NCI-H128 (cell line): ENCODE measurements around the gene FPR1.
"Not testable (repeated sequence)": the region's sequence is repeated elsewhere in the genome, so short reads cannot be mapped to it uniquely, and the experiment has no call there.

Experiments
- DNase-seq: peaks from one replicate; lab custom pipeline; 2025; ENCODE audit not compliant: unreplicated experiment; lab: John Stamatoyannopoulos, UW

Gene FPR1

DNA sequence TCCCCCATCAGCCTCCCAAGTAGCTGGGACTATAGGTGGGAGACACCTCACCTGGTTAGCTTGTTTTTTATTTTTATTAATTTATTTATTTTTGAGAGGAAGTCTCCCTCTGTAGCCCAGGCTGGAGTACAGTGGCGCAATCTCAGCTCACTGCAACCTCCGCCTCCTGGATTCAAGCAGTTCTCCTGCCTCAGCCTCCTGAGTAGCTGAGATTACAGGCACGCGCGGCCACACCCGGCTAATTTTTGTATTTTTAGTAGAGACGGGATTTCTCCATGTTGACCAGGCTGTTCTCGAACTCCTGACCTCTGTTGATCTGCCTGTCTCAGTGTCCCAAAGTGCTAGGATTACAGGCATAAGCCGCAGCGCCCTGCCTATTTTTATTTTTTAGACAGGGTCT, 13.2 kb downstream of the FPR1 start:
- DNase-seq: not testable (repeated sequence)

DNA sequence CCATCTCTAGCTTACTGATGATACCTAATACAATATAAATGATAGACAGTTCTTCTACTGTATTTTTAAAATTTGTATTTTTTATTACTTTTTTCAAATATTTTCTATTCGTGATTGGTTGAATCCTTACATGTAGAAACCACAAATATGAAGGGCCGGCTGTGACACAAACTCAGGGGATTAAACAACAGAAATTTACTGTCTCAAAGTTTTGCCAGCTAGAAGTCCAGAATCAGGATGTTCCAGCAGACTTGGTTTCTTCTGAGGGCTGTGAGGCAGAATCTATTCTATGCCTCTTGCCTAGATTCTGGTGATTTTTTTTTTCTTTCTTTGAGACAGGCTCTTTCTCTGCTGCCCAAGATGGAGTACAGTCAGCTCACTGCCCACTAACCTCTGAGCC, 13.8 kb downstream of the FPR1 start:
- DNase-seq: no peak

DNA sequence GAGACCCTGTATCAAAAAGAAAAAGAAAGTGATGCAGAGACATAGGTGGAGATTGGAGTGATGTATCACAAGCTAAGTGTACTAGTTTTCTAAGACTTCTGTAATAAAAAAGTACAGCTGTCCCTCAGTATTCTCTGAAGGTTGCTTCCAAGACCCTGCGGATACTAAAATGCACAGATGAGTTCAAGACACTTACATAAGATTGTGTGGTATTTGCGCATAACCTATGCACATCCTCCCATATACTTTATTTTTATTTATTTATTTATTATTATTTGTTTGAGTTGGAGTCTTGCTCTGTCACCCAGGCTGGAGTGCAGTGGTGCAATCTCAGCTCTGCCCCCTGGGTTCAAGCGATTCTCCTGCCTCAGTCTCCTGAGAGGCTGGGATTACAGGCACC, 14.3 kb downstream of the FPR1 start:
- no peak for DNase-seq

DNA sequence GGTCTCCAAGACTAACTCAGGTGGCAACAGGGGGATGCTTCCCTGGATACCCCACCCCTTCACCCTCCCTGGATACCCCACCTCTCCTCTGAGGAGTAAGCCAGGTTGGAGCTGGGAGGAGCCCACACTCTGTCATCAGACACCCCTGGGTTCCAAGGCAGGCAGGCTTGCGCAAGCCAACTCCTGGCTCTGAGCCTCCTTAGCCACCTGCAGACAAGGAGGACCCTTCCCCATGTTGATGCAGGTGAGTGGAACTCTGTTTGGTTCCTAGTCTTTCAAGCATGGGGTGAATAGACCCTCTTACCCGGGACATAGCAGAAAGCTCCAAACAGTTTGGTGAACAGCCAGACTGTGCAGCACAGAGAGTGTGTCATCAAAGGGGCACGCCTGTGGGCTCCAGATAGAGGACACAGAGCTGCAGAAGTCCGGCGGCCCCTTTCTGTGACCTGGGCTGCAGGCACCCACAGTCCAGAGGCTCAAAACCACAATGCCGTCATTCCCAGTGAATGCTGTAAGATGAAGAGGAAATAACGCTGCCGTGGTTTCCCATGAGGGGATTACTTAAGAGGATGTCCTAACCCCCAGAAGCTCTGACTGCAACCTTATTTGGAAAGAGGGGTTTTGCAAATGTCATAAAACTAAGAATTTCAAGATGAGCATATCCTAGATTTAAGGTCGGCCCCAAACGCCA, 15.8 kb downstream of the FPR1 start:
- DNase-seq: no peak

DNA sequence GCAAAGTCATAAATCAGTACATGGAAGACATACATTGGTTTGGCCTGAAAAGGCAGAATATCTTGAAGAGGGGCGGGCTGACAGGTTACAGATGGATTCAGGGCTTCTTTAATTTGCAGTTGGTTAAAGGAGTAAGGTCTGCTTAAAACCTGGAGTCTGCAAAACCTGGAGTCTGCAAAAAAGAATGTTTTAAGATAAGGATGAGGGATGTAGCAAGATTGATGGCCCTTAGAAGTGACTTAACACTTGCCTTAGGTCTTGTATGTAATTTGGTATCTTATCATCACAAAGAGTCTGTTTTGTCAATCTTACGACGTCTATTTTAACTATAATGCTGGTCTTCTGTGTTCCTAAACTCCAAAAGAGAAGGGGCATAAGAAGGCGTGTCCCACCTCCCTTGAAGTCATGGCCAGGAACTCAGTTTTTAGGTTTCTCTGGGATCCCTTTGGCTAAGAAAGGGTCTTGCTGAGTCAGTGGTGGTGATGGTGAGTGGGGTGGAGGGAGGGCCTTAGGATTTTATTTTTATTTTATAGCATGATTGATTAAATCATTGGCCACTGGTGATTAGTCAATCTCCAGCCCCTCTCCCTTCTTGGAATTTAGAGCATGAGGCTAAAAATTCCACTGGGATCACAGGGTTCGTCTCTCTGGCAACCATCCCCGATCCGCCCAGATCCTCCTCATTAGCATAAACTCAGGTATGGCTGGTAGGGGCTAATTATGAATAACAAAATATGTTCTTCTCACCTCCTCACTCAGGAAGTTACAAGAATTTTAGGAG, 17.7 kb downstream of the FPR1 start:
- DNase-seq: no peak

DNA sequence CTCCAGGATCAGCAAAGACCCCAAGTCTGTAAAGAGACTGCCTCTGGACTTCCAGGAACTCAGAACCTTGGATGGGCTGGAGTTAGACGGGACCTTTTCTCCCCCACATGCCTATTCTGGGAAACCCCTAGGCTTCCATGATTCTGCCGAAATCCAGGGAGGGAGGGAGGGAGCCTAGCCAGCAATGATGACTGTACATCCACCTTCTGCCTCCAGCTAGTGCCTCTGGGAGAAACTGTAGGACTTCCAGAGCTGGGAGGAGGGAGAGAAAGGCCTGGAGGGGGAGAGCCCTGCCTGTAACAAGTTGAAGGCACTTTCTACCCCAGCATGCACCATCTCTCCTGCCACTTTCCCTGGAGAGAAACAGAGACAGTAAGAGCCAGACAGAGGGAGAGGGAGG, 21.9 kb downstream of the FPR1 start:
- no peak for DNase-seq

DNA sequence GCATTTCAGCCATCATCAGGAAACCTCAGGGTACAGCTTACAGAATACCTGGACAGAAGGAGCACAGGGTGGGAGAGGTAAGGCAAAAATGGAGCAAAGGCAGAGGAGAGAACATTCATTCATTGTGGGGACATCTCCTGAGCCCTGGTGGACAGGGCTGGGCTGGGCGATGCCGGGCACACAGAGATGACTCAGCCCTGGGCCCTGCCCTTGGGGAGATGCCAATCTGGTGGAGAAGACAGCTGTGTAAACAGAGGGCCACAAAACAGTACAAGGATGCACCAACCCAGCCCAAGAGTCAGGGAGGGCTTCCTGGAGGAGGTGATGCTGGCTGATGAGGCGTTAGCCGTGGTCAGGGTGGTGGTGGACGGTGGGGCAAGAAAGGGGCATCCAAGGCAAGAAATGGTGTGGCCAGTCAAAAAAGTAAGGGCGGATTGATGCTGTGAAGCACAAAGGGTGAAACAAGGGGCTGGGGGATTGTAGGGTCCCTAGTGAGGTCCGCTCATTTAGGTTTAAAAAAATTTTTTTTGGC, 24.3 kb downstream of the FPR1 start:
- DNase-seq: no peak

DNA sequence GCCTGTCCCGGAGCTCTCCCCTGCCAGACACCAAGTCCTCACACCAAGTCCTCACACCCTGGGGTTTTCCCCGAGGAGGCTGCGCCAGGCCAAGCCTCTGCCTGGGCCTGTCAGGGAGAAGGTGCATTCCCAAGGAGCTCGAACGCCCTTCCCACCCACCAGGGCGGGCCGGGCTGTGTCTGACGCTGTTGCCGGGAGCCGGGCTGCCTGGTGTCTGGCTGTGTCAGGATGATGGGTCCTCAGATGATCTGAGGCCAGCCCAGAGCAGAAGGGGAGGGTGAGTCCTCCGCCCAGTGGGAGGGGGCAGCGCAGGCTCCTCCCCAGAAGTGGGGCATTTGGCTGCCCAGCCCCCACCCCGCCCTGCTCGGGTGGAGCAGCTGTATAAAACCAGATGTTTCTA, 25.6 kb downstream of the FPR1 start:
- no peak for DNase-seq

DNA sequence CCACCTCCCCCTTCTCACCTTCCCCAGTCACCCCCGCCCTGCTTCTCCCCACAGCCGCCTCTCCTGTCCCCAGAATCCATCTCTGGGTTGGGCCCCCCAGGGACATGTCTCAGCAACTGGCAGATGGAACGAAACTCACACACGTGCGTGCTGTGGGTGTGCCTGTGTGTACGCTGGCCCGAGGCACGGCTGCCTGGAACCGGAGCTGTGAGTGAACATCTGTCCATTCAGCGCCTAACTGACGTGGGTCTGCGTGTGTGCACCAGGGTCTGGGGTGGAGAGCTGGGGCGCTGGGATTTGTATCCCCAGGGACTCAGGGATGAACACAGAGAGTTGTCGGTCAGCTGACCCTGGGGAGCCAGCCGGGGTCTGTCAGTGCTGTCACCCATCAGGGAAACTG, 27.1 kb downstream of the FPR1 start:
- no peak for DNase-seq

DNA sequence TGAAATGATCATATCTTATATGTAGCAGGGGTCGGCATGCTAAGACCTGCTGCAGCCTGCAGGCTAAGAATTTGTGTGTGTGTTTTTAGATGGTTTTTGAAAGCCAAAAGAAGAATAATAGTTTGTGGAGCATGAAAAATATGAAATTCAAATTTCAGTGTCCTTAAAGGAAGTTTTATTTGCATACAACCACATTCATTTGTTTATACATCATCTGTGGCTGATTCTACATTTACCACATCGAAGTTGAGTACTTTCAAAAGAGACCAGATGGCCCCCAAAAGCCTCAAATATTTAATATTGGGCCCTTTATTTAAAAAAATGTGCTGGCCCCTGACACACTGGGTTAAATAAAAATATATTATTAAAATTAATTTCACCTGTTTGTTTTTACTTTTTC, 29.2 kb downstream of the FPR1 start:
- no peak for DNase-seq

DNA sequence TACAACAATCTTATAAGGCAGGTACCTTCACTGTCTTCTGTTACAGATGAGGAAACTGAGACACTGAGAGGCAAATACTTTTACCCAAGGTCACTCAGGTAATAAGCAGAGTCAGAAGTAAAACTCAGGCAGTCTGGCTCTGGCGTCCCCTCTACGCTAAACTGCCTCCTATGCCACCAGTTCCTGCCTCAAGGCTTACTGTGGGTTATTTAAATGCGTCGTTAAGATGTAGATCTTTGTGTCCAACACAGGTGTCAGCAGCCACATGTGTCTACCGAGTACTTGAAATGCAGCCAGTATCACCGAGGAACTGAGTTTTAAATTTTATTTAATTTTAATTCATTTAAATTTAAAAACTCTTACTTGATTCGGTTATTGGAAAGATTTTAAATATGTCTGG, 29.8 kb downstream of the FPR1 start:
- no peak for DNase-seq

DNA sequence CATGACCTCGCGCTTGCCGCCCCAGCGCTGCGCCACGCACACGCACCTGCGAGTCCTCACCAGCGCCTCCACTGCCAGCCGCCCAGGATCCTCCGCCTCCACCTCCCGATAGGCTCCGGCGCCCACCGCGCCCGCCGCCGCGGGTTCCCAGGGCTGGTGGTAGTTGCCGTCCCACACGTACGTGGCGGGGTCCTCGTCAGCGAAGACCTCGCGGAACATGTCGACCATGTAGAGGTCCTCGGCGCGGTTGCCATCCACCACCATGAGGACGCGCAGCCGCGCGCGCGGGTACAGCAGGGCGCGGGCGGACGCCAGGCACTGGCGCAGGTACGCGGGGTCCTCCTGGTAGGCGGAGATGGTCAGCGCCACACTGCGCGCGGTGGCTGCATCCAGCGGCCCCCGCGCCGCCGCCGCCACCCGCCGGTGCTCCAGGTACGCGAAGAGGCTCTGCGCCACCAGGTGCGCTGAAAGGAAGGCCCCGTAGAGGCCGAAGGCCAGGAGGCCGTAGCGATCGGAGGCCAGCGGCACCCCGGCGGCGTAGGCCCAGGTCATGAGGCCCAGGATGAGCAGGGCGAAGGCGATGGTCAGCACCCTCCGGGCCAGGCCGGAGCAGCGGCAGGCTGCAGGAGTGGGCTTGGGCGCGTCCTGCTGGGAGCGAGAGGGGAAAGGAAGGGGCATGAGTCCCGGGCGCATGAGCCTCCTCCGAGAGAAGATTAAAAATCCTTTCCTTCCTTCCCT, 32.3 kb downstream of the FPR1 start:
- DNase-seq: no peak

DNA sequence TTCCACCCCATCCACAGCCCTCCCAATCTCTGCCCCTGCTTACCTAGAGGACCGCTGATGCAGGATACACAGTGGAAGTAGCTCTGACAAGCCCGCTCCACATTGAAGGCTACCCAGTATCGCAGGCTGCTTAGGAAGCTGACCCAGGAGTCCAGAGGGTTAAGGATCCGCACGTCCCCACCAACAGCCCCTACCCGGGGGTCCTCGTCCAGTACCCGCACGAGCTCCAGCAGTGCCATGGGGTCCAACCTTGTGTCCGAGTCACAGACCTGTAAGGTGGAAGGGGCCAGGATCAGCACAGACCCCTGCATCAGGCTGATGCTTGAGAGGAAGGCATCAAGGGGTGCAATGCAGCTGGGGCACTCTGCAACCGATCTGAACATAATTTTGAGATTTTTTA, 34.8 kb downstream of the FPR1 start:
- DNase-seq: no peak

DNA sequence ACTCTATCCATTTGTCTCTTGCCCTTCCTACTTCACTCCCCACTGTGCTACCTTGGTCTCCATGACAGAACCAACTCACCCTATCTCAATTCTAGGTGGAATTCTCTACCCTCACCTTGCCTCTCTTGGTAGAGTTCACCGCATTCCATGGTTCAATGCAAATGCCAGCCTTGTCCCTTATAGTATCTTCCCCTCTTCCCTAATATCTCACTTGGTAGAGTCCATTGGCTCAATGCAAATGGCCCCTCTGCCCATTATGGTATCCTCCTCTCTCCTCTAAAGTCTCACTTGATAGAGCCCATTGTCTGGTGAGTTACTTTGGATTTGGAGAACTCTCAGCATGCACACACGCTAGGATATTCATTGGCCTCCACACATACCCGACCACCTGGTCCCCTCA, 35.8 kb downstream of the FPR1 start:
- no peak for DNase-seq

DNA sequence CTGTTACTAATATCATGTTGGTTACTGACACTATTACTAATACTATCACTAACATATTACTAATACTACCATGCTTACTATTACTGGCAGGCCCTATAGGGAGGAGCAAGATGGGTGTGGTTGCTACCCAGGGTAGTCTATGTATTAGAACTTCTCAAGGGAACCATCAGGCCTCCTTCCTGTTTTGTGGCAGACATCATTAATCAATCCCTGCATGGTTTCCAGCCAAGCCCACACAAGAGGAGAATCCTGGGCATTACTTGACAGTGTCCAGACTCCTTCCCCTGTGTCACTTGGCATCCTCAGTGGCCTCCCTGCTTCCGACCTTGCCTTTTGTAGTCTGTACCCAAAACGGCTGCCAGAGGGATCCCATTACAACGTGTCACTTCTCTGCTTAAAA, 36.8 kb downstream of the FPR1 start:
- no peak for DNase-seq

DNA sequence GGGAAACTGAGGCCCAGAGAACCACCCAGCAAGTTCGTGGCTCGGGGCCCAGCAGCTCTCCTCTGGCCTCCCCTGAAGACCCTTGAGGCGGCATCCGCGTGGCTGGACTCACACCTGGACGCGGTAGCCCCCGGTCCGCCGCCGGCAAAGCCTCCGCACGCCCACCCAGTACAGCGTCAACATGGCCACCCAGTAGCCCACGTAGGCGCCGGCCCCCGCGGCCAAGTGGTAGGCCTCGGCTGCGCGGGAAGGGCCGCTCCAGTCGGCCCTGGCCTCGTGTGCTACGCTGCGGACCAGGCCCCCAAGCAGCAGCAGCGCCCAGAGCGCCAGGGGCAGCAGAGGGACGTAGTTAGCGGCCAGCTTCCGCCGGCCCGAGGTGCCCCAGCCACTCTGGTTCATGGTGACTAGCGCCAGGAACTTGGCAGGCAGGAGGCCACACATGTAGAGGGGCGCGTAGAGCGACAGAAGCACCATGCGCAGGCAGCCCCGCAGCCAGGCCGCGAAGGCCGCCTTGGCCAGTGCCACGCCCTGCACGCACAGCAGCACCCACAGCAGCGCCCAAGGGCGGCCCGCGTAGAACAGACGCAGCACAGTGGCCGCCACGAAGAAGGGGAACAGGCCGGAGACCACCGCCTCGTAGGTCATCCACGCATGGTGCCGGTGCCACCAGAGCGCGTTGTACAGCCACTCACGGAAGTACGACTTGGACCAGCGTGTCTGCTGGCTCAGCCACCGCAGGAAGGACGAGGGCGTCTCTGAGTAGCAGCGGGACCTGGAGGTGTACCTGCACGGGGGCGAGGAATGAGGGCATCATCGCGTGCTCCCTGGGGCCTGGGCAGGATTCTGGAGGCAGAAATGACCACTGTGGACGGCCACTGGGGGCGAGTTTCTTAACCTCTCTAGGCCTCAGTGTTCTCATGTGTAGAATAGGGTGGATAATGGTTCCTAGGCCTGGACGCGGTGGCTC, 38.1 kb downstream of the FPR1 start:
- no peak for DNase-seq

DNA sequence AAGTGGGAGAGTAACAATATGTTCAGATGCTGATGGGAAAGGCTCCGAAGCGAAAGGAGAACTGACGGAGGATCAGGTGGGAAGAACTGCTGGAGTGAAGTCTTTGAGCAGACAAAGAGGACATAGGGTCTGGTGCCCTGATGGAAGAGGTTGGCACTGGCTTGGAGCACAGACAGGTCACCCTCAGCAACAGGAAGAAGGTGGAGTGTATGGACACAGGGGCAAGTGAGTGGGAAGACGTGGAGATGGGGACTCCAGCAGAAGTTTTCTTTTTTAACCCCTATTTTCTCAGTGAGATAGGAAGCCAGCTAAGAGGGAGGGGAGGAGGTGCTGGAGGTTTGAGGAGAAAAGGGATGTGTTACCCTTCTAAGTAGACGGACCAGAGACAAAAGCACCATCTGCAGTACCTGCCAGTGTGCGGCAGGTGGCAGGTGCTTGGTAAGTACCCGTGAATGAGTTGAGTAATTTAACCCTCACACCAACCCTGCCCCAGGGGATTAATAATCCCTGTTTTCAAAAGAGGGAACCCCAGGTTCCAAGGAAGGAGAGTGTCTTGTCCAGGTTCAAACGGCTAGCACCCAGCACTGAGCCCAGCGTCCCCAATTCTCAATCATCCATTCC, 39.1 kb downstream of the FPR1 start:
- no peak for DNase-seq

DNA sequence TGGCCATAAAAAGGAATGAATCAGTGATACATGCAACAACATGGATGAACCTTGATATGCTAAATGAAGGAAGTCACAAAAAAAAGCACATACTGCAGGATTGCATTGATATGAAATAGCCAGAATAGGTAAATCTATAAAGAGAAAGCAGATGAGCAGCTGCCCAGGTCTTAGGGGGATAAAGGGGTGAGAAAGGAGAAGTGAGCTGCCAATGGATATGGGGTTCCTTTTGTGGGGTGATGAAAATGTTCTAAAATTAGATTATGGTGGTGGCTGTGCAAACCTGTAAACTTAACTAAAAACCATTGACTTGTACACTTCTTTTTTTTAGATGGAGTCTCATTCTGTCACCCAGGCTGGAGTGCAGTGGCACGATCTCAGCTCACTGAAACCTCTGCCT, 40.0 kb downstream of the FPR1 start:
- no peak for DNase-seq

DNA sequence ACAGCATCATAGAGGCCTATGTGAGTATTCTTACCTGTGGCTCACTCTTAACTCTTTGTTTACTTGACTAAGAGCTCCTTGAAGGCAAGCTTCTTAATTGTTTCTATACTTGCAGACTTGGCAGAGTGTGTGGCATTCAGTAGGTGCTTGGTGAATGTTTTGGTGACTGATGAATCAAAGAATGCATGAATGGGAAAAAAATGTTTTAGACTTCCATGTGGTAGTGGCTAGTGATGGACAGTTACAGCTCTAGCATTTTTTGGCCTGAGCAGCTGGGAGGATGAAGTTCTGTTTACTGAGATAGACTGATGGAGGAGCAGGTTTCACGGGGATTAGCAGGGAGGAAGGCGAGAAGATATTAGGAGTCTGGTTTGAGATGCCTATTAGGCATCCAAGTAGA, 41.5 kb downstream of the FPR1 start:
- no peak for DNase-seq

DNA sequence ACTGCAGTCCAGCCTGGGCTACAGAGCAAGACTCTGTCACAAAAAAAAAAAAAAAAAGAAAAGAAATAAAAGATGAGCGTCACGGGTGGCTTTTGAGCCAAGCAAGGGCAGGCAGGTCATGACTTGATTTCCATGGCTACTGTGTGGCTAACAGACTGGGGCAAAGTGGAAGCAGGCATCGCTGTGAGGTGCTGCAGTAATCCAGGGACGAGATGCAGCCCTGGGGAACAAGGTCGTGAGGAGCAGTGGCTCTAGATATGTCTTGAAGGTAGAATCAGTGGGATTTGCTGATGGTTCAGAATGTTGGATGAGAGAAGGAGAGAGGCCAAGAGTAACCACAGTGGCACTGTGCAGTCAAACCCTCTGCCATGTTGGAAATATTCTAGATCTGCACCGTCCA, 42.1 kb downstream of the FPR1 start:
- DNase-seq: no peak
